GM13976 (cell line): ENCODE data around the gene SRD5A3.
"Not testable (repeated sequence)": the region's sequence is repeated elsewhere in the genome, so short reads cannot be mapped to it uniquely, and the experiment has no call there.

Experiments
- DNase-seq: peaks from one replicate; pipeline ENCODE4 v3.0.0; 2012; ENCODE audit warnings: low spot score
- in situ Hi-C: fragments of 300-500 bp; cut with MboI; formaldehyde crosslinking; loops from one replicate; pipeline ENCODE4 v1.12.0; 2022; ENCODE audit warnings: low sequenced_read_pairs, mixed read lengths, inconsistent platforms; ENCODE audit not compliant: unreplicated experiment
- TF ChIP-seq, protein P1 (sequence below): IDR thresholded peaks from 2 replicates; pipeline ENCODE4 v1.5.1; 2012; ENCODE audit warnings: borderline replicate concordance, mild to moderate bottlenecking; ENCODE audit not compliant: insufficient read depth; ENCODE audit errors: extremely low read depth, missing control alignments, control extremely low read depth

SRD5A3 gene

DNA sequence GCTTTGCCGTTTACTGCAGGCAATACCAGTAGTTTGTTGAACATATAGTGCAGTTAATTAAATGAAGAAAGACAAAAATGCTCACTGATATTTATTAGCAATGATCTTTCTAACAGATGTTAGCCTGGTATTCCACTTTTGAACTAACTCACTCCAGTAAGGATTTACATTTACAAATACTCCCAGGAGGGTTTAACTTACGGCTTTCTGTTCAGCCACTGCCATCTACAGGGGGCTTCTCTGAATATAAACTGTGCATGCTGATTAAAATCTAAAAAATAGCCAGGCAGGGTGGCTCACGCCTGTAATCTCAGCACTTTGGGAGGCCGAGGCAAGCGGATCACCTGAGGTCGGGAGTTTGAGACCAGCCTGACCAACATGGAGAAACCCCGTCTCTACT lies 2.2 kb upstream of the SRD5A3 start:
- in situ Hi-C loops = loop anchor here (25.0 kb wide), 1 partner anchor 393 kb away; no protein-coding TSS in a partner anchor
- DNase-seq = no peak
- TF ChIP-seq, protein P1, sequence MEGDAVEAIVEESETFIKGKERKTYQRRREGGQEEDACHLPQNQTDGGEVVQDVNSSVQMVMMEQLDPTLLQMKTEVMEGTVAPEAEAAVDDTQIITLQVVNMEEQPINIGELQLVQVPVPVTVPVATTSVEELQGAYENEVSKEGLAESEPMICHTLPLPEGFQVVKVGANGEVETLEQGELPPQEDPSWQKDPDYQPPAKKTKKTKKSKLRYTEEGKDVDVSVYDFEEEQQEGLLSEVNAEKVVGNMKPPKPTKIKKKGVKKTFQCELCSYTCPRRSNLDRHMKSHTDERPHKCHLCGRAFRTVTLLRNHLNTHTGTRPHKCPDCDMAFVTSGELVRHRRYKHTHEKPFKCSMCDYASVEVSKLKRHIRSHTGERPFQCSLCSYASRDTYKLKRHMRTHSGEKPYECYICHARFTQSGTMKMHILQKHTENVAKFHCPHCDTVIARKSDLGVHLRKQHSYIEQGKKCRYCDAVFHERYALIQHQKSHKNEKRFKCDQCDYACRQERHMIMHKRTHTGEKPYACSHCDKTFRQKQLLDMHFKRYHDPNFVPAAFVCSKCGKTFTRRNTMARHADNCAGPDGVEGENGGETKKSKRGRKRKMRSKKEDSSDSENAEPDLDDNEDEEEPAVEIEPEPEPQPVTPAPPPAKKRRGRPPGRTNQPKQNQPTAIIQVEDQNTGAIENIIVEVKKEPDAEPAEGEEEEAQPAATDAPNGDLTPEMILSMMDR = no peak

DNA sequence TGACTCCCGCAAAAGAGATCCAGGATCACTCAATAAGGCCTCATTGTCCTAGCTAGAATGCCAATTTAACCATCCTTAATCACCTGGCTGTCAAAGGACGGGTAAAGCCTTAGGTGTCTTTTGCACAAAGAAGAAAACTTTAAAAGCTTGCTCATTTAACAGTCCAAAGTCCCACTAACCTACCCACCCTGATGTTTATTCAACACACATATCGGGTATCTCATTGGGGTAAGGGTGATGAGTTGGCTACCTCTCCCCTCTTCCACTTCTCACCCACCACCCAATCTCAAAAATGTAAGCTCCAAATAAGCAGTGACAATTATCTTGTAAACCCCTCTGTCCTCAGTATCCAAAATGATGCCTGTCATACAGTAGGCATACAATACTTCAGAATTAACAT lies 988 bp upstream of the SRD5A3 start:
- in situ Hi-C loops = loop anchor here (25.0 kb wide), 1 partner anchor 392 kb away; no protein-coding TSS in a partner anchor
- no peak for DNase-seq
- TF ChIP-seq, protein P1 = no peak

DNA sequence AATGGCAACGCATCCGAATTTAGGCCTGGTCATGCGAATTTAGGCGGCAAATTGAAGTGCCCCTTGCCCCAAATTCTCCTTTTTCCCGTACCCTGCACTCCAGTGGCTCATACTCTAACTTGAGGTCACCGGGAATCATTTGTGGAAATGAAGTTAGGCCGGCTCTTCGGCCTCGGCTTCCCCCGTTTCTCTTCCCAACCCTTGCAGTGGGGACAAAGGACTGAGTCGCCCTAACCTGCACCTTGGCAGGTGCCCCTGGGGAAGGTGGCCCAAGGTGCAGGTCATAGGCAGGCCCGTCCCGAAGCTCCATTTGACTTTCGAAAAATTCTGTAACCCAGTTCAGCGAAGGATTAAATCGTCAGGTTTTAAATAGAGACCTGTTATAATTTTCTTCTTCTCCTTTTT lies 811 bp downstream of the SRD5A3 start:
- DNase-seq = no peak
- in situ Hi-C loops = loop anchor here (25.0 kb wide), 1 partner anchor 390 kb away; no protein-coding TSS in a partner anchor
- TF ChIP-seq, protein P1 = no peak

DNA sequence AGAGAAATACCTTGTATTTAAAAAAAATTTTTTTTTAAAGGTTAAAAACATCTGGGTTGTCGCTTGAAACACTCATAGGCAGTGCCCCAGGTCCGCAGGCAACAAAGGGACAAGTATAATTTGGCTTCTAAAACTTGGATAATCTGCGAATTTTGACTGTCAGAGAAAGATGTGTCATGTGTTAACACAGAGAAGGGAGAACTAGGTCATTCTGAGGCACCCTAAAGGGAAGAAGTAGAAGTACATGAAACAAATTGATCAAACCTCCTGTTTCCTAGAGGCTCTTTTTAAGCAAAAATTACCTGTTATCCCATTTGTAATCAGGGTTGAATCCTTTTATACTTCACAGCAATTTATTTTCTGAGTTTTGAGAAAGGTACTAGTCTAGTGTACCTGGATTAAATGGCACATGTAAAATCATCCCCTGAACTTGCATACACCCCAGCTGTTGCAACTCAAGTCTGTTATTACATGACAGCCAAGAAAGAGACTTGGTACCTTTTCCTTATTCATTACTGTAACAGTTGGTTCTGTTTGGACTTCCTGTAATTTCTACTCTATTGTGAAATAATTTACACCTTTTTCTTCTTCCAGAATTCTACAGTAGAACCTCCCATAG lies 1.7 kb downstream of the SRD5A3 start:
- TF ChIP-seq, protein P1 = no peak
- in situ Hi-C loops = loop anchor here (25.0 kb wide), 1 partner anchor 390 kb away; no protein-coding TSS in a partner anchor
- no peak for DNase-seq

DNA sequence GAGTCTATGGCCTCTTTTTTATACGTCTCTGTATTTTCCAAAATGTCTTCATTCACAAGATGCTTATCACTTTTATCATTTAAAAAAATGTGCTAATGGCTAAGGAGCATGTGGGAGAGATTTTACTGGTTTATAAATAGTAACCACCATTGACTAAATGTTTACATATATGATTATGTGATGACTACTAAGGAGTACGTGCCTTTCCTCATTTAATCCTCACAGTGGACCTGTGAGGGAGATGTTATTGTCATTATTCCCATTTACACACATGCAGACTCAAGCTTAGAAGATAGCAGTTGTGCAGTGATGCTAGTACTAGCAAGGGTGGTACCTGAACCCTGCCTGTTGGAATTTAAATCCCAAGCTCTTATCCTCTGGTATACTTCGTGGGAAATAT lies 2.4 kb downstream of the SRD5A3 start:
- in situ Hi-C loops = loop anchor here (25.0 kb wide), 1 partner anchor 389 kb away; no protein-coding TSS in a partner anchor

DNA sequence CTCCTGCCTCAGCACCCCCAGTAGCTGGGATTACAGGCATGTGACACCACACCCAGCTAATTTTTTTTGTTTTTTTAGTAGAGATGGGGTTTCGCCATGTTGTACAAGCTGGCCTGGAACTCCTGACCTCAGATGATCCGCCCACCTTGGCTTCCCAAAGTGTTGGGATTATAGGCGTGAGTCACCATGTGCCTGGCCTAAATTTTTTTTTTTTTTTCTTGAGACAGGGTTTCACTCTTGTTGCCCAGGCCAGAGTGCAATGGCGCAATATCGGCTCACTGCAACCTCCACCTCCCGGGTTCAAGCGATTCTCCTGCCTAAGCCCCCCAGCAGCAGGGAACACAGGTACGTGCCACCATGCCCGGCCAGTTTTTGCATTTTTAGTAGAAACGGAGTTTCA lies 4.8 kb downstream of the SRD5A3 start:
- DNase-seq, in situ Hi-C loops: not testable (repeated sequence)

More for the DNA sequence above, 2.4 kb downstream of the SRD5A3 start:
- TF ChIP-seq, protein P1 = no peak
- no peak for DNase-seq

DNA sequence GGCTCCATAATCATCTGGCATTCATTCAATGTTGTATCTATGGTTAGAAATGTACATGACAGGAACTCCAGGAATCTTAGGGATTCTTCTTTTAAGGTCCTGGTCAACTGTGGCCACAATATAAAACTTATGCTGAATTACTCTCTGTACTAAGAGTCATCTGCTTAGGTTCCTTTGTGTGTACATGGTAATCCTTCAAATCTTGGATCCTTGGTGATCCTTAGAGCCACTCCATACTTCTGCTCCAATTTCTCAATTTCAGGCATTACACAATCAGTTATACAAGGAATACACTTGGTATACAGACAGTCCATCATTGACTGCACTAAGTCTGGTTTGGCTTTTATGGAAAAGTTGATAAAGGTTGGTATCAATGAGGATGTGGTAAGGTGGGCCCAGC lies 5.8 kb downstream of the SRD5A3 start:
- in situ Hi-C loops = no loop called here
- TF ChIP-seq, protein P1 = no peak
- no peak for DNase-seq
